ENCODE measurements around the gene EDC4.

The EDC4 gene

DNA sequence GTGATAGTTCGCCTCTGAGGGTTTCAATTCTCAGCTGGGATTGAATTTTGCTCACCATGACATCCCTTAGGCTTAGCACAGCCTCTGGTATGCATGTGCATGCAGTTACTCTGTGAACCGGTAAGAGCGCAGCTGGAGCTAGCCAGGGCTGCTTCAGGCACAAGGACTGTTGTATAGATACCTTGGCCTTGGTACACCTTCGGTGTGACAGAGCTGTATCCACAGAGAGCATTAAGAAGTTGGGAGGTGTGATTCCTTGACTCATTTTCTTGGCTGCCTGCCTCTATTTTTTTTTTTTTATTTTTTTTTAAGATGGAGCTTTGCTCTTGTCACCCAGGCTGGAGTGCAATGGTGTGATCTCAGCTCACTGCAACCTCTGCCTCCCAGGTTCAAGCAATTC lies 28.4 kb upstream of the EDC4 start:
- H3K4me3 ChIP-seq (ENCODE audit: low read length) = no peak overlapping the region
- TF ChIP-seq, protein P1, sequence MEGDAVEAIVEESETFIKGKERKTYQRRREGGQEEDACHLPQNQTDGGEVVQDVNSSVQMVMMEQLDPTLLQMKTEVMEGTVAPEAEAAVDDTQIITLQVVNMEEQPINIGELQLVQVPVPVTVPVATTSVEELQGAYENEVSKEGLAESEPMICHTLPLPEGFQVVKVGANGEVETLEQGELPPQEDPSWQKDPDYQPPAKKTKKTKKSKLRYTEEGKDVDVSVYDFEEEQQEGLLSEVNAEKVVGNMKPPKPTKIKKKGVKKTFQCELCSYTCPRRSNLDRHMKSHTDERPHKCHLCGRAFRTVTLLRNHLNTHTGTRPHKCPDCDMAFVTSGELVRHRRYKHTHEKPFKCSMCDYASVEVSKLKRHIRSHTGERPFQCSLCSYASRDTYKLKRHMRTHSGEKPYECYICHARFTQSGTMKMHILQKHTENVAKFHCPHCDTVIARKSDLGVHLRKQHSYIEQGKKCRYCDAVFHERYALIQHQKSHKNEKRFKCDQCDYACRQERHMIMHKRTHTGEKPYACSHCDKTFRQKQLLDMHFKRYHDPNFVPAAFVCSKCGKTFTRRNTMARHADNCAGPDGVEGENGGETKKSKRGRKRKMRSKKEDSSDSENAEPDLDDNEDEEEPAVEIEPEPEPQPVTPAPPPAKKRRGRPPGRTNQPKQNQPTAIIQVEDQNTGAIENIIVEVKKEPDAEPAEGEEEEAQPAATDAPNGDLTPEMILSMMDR (conservative IDR thresholded peaks at IDR 0.05; ENCODE audit: low read depth, low read length) = peak; percentile 17
- DNase-seq (ENCODE audit: low read depth) = no peak

DNA sequence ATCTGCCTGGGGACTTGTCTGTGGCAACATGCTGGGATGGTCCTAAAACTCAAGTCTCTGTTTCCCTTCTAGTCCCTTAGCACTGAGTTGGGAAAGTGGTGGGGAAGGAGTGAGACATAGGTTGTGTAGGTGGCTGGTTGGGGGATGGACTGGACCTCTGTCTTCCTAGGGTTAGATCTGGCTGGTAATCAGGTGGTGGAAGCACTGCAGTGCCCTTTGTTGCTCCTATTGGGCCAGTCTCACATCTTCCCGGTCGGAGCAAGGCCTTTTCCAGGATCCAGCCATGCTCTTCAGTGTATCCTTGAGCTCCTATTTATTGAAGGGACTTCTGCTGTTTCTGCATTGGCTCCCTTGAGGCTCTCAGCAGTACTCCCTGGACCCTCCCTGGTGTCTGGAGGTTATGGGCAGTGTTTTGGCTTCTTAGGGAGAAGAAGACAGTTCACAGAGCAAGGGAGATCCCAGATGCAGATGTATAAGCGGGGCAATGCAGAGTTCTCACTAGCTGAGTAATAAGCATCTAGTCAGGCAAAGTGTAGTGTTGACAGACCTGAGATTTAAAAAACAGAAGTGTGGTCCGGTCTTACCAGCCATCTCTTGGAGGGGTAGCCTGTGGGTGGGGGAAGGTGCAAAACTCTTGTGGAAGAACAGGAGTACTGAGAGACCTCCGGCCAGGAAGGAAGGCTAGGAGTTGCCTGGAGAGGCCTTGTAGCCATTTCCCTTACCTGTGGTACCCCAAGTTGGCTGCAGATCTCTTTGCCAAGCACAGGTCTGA lies 27.4 kb upstream of the EDC4 start:
- H3K4me3 ChIP-seq (ENCODE audit: low read length) = peak overlapping the region; percentile 88
- DNase-seq (ENCODE audit: low read depth) = no peak
- TF ChIP-seq, protein P1 (conservative IDR thresholded peaks at IDR 0.05; ENCODE audit: low read depth, low read length) = no peak

DNA sequence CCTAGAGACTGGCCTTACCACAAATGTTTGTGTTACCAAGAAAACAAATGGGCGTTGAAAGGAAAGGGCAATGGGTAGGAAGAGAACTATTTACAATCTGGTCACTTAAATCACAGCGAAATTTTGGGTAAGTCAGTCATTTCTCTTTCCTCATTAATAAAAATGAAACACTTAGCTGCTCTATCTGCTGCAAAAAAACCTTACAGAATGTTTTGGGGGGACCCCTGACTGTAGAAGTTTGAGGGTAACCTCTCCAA lies 26.9 kb upstream of the EDC4 start:
- peak overlapping the region; percentile 88 for H3K4me3 ChIP-seq (ENCODE audit: low read length)
- TF ChIP-seq, protein P1 (conservative IDR thresholded peaks at IDR 0.05; ENCODE audit: low read depth, low read length) = no peak
- no peak for DNase-seq (ENCODE audit: low read depth)

DNA sequence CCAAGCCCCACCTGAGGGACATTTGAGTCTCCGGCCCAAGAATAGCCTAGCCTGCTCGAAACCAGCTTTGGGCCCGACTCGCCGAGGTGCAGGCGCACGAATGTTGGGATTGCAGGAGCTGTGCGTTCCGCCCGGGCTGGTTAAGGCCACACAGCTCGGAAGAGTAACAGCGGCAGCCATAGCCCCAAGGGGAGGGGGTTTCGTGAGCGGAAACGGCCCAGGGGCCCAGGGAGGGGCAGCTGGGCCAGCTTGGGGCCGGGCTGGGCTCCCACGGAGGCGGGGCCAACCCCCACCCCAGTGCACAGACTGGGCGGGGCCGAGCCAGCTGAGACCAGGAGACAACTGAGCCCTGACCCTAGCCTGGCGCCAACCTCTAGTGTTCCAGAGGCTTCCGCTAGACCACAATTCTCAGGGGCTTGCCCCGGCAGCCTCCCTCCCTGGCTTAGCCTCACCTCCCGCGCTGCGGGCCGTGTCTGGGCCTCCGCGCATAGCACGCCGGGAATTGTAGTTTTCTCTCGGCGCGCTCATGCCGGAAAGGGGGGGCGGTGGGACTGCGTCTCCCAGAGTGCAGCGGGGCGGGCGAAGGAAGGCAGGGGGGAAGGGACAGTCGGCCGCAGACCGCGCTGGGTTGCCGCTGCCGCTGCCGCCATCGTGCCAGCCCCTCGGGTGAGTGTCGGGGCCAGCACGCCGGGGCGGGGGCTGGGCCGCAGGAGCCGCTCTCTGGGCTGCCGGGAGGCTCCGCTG lies 26.4 kb upstream of the EDC4 start, which contains the start of gene NUTF2:
TSS of gene NUTF2 (plus strand) at position 614 of the 744 bp plus-strand sequence. CDS start 18,198 bp downstream, outside the sequence.
- H3K4me3 ChIP-seq (ENCODE audit: low read length) = peak within 1 kb of the TSS; percentile 88
- peak; percentile 70 for DNase-seq (ENCODE audit: low read depth)
- TF ChIP-seq, protein P1 (conservative IDR thresholded peaks at IDR 0.05; ENCODE audit: low read depth, low read length) = no peak

DNA sequence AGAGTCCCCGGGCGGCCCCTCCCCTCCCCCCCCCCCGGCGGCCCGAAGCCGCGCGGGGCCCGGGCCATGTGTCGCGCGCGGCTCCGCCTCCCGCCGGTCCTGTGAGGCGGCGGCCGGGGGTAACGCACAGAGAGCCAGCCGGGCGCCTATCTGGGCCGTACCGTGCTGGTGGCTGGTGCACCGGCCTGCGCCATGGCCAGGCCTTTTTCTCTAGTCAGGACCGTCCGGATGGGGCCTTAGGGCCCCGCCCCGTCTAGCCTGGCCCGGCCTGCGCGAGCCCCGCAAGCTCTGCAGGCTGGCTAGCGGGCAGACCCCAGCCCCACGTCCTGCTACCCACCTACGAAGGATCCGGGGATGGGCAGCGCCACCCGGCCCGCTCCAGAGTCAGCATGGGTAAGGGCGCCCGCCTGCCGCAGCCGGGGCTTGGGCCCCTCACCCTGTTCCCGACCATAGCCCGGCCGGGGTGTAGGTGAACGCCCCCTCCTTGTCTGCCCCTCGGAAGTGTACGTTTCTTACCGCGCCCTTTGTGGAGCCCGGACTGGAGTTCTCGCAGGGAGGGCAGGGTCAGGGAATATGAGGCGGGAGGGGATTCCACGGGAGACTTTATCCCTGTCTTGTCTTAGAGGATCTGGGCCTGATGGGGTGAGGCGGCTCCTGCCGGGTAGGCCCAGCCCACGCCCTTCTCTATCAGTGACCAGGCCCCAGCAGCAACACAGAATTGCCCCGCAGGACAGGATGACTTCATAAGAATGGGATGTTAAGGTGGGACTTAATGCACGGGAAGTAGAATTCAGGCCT lies 25.6 kb upstream of the EDC4 start, which contains the start of gene CENPT:
TSS of gene CENPT (minus strand) at position 630 of the 798 bp plus-strand sequence. CDS start 13,834 bp downstream, outside the sequence.
- peak within 1 kb of the TSS; percentile 88 for H3K4me3 ChIP-seq (ENCODE audit: low read length)
- no peak for DNase-seq (ENCODE audit: low read depth)
- TF ChIP-seq, protein P1 (conservative IDR thresholded peaks at IDR 0.05; ENCODE audit: low read depth, low read length) = no peak

DNA sequence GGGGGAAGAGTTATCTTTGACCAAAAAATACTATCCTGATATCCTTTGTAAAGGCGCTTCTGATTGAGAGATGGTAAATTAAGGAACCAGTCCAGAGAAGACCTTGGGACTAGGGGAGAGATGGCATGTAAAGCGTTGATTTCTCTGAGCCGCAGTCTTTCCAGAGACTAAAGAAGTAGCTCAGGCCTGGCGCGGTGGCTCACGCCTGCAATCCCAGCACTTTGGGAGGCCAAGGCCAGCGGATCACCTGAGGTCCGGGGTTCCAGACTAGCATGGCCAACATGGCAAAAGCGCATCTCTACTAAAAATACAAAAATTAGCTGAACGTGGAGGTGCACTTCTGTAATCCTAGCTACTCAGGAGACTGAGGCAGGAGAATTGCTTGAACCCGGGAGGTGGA lies 24.7 kb upstream of the EDC4 start:
- peak overlapping the region; percentile 88 for H3K4me3 ChIP-seq (ENCODE audit: low read length)
- DNase-seq (ENCODE audit: low read depth) = no peak
- TF ChIP-seq, protein P1 (conservative IDR thresholded peaks at IDR 0.05; ENCODE audit: low read depth, low read length) = no peak

Measured in retinal pigment epithelial cell (primary cell).